SK-N-SH (cell line): ENCODE results near the gene CHST13. TPM values are rescaled to one million over a fixed set of nuclear protein-coding genes. Genes with fewer than 3 reads are reported as not detected.
A peak's percentile ranks its signal among the peaks of the same experiment; 100 is the strongest.

Source experiments
- CTCF ChIA-PET: fragments of 300-600, 350-600 bp; formaldehyde crosslinking; extraction: SDS; loops from one replicate; lab custom pipeline; 2021; lab: Yijun Ruan, JAX
- POLR2A ChIA-PET: fragments of 350-600 bp; sonication (Branson Sonifier 250); formaldehyde crosslinking; extraction: SDS; loops from one replicate; lab custom pipeline; 2020; ENCODE audit warnings: antibody characterized with exemption, inconsistent platforms; lab: Yijun Ruan, JAX
- DNase-seq: peaks from one replicate; pipeline ENCODE4 v3.0.0; 2012
- H2AFZ ChIP-seq: fragments of 200-600 bp; sonication (generic); 2 replicates; pipeline ENCODE4 v1.8.1; 2016; ENCODE audit warnings: antibody characterized with exemption, mild to moderate bottlenecking, low read depth
- H3F3A ChIP-seq: fragments of 200-600 bp; sonication (generic); replicated peaks from 2 replicates; pipeline ENCODE3; 2016; ENCODE audit warnings: antibody characterized with exemption, mild to moderate bottlenecking; ENCODE audit not compliant: insufficient read depth
- H3K27ac ChIP-seq, 2 experiments: fragments of 200-500 bp in 1 of 2; fragments of 200-600 bp in 1 of 2; sonication (Bioruptor generic) in 1 of 2; sonication (generic), shearing (Covaris generic) in 1 of 2; 2 replicates each; pipeline versions ENCODE4 v1.5.1 to v1.6.1; 2014 to 2016; ENCODE audit warnings: low read depth in 2 of 2, inconsistent platforms in 1 of 2, low read length in 1 of 2, mild to moderate bottlenecking in 1 of 2, mixed read lengths in 1 of 2
- H3K27me3 ChIP-seq: fragments of 200-600 bp; sonication (generic), shearing (Covaris generic); 2 replicates; pipeline ENCODE4 v1.6.1; 2016; ENCODE audit warnings: mixed run types; ENCODE audit not compliant: insufficient read depth
- H3K36me3 ChIP-seq, 2 experiments: fragments of 200-500 bp in 1 of 2; fragments of 200-600 bp in 1 of 2; sonication (Bioruptor generic) in 1 of 2; sonication (generic) in 1 of 2; replicated peaks in 1 of 2; 2 replicates each; pipeline versions ENCODE3 to v1.5.1; 2014 to 2016; ENCODE audit warnings: low read length in 1 of 2, mild to moderate bottlenecking in 1 of 2; ENCODE audit not compliant: insufficient read depth in 2 of 2, control insufficient read depth in 1 of 2
- H3K4me1 ChIP-seq, 2 experiments: fragments of 200-500 bp in 1 of 2; fragments of 200-600 bp in 1 of 2; sonication (Bioruptor generic) in 1 of 2; sonication (generic), shearing (Covaris generic) in 1 of 2; 2 replicates each; pipeline versions ENCODE4 v1.5.1 to v1.6.1; 2014 to 2016; ENCODE audit warnings: low read depth in 1 of 2, low read length in 1 of 2, mixed run types in 1 of 2; ENCODE audit not compliant: insufficient read depth in 2 of 2, control insufficient read depth in 1 of 2
- H3K4me2 ChIP-seq: fragments of 200-600 bp; sonication (generic), shearing (Covaris generic); 2 replicates; pipeline ENCODE4 v1.6.1; 2017; ENCODE audit warnings: mixed run types
- H3K4me3 ChIP-seq, 2 experiments: fragments of 200-500 bp in 1 of 2; fragments of 200-600 bp in 1 of 2; sonication (Bioruptor generic) in 1 of 2; sonication (generic), shearing (Covaris generic) in 1 of 2; 2 replicates each; pipeline versions ENCODE4 v1.5.1 to v1.8.1; 2014 to 2016; ENCODE audit warnings: low read depth in 2 of 2, inconsistent platforms in 1 of 2, low read length in 1 of 2, mild to moderate bottlenecking in 1 of 2, mixed read lengths in 1 of 2, moderate library complexity in 1 of 2
- H3K79me2 ChIP-seq: fragments of 200-600 bp; sonication (generic); 2 replicates; pipeline ENCODE4 v1.8.1; 2017; ENCODE audit warnings: mild to moderate bottlenecking; ENCODE audit not compliant: insufficient read depth
- H3K9ac ChIP-seq: fragments of 200-600 bp; sonication (generic); 2 replicates; pipeline ENCODE4 v1.6.1; 2017; ENCODE audit warnings: mixed run types
- H3K9me2 ChIP-seq: fragments of 200-600 bp; sonication (generic); 2 replicates; pipeline ENCODE4 v1.6.1; 2017; ENCODE audit warnings: mixed run types
- H3K9me3 ChIP-seq: fragments of 200-600 bp; sonication (generic); 2 replicates; pipeline ENCODE4 v1.6.1; 2017; ENCODE audit warnings: mixed run types, mild to moderate bottlenecking, moderate library complexity
- H4K20me1 ChIP-seq: fragments of 200-600 bp; sonication (generic); 2 replicates; pipeline ENCODE4 v1.6.1; 2017; ENCODE audit warnings: mild to moderate bottlenecking, mixed run types; ENCODE audit not compliant: insufficient read depth
- CHD2 ChIP-seq: fragments of 150-350 bp; IDR thresholded peaks from 2 replicates; pipeline ENCODE4 v1.6.1; 2018; ENCODE audit warnings: low read length; ENCODE audit not compliant: partially characterized antibody
- FOSL2 ChIP-seq: IDR thresholded peaks from 2 replicates; pipeline ENCODE4 v1.4.0; 2012; ENCODE audit warnings: low read depth, mild to moderate bottlenecking, moderate library complexity, borderline replicate concordance
- GABPA ChIP-seq: IDR thresholded peaks from 2 replicates; pipeline ENCODE4 v1.4.0; 2012; ENCODE audit warnings: low read depth, mild to moderate bottlenecking
- GATA2 ChIP-seq: sonication (generic); formaldehyde crosslinking; IDR thresholded peaks from 2 replicates; pipeline ENCODE4 v1.5.0; 2020; ENCODE audit warnings: mild to moderate bottlenecking, missing genetic modification reagents
- JUND ChIP-seq: IDR thresholded peaks from 2 replicates; pipeline ENCODE4 v1.4.0; 2012
- MAX ChIP-seq: IDR thresholded peaks from 2 replicates; pipeline ENCODE4 v1.4.0; 2012; ENCODE audit warnings: low read depth
- POLR2AphosphoS5 ChIP-seq: IDR thresholded peaks from 2 replicates; pipeline ENCODE4 v1.6.1; 2012; ENCODE audit warnings: low read depth, low read length
- SIN3A ChIP-seq: IDR thresholded peaks from 2 replicates; pipeline ENCODE4 v1.6.1; 2012; ENCODE audit warnings: low read depth, mild to moderate bottlenecking, low read length, moderate library complexity, borderline replicate concordance
- whole genome bisulfite sequencing: methylation state at CpG from one replicate; pipeline ENCODE4 v1.1.6; 2017; ENCODE audit warnings: low lambda C conversion rate; 5-methylcytosine and 5-hydroxymethylcytosine counted together
- polyA plus RNA-seq, 3 experiments: library from polyadenylated mRNA; depleted of rRNA; stranded (reverse); fragments of >200 nt; gene quantifications; 2 replicates each; pipeline ENCODE4 v1.2.3, GENCODE V29; 2012

Gene CHST13
- polyA plus RNA-seq, 1 of the 3 experiments (the other 2 are of a cell fraction): 0.41 TPM

- H3K4me1 ChIP-seq: no peaks in the 10 kb centered on the region; a peak in 1 of 4 replicates
- peak; percentile 17 for DNase-seq
- no peaks in the 10 kb centered on the region for H4K20me1 ChIP-seq
- no peaks in the 10 kb centered on the region for H3K36me3 ChIP-seq
- POLR2A ChIA-PET: no interaction called here
- CTCF ChIA-PET: interaction anchor here (0.8 to 2.1 kb wide), 4 partner anchors 8 to 29 kb away, joined by 3 to 5 read pairs (median 4); no protein-coding TSS in a partner anchor
- no peak overlapping the region for H3K4me2 ChIP-seq
- no peaks in the 10 kb centered on the region for H3K9me3 ChIP-seq
- no peaks in the 10 kb centered on the region for H3F3A ChIP-seq
- no peak overlapping the region for H3K4me3 ChIP-seq
- WGBS: 40% methylated on average over 9 of the region's 17 CpGs
- H3K9ac ChIP-seq: no peak overlapping the region
- H3K27me3 ChIP-seq: peaks cover 6% of the 10 kb centered on the region; the same call in 1 of the 2 replicates
- H3K9me2 ChIP-seq: no peaks in the 10 kb centered on the region
- TF ChIP-seq MAX (no peak), JUND (no peak), GABPA (no peak), CHD2 (no peak)
- H2AFZ ChIP-seq: no peak overlapping the region
- no peak overlapping the region for H3K27ac ChIP-seq
- no peaks in the 10 kb centered on the region for H3K79me2 ChIP-seq
Observed at GRCh38 chr3:126551839-126552687, 28.1 kb downstream of the CHST13 start.

- no CpG with 5 or more reads among the region's 14 CpGs for WGBS
- POLR2A ChIA-PET: no interaction called here
- CTCF ChIA-PET: interaction anchor here (0.9 to 2.1 kb wide), 3 partner anchors 8 to 30 kb away, joined by 3 to 5 read pairs (median 5); no protein-coding TSS in a partner anchor
- no peaks in the 10 kb centered on the region for H3K27me3 ChIP-seq
- no peaks in the 10 kb centered on the region for H3F3A ChIP-seq
- no peak overlapping the region for H3K4me3 ChIP-seq
- H3K4me1 ChIP-seq: no peaks in the 10 kb centered on the region; a peak in 1 of 4 replicates
- H3K36me3 ChIP-seq: no peaks in the 10 kb centered on the region
- H3K79me2 ChIP-seq: no peaks in the 10 kb centered on the region
- DNase-seq: peak; percentile 40
- TF ChIP-seq SIN3A: no peak
- TF ChIP-seq, all 33 proteins: peak for 0
- no peak overlapping the region for H3K9ac ChIP-seq
- H3K9me3 ChIP-seq: no peaks in the 10 kb centered on the region
- H4K20me1 ChIP-seq: no peaks in the 10 kb centered on the region
- H3K9me2 ChIP-seq: no peaks in the 10 kb centered on the region
- no peak overlapping the region for H3K27ac ChIP-seq
- no peak overlapping the region for H3K4me2 ChIP-seq
- no peak overlapping the region for H2AFZ ChIP-seq
Observed at GRCh38 chr3:126552688-126553283, 28.8 kb downstream of the CHST13 start.

GRCh38 chr3:126553284-126554084 lies 29.5 kb downstream of the CHST13 start:
- Histone ChIP-seq H3K4me1 (peaks cover 0 to 4% of the 10 kb centered on the region in 2 experiments; a peak in 1 of 4 replicates), H3K4me3 (no peak overlapping the region), H2AFZ (no peak overlapping the region), H3K79me2 (no peaks in the 10 kb centered on the region), H3F3A (no peaks in the 10 kb centered on the region), H3K9me2 (no peaks in the 10 kb centered on the region), H3K9me3 (no peaks in the 10 kb centered on the region), H3K4me2 (no peak overlapping the region), H3K36me3 (no peaks in the 10 kb centered on the region), H4K20me1 (no peaks in the 10 kb centered on the region), H3K9ac (no peak overlapping the region), H3K27ac (no peak overlapping the region), H3K27me3 (no peaks in the 10 kb centered on the region)
- TF ChIP-seq FOSL2 (no peak), POLR2AphosphoS5 (no peak), GATA2 (CRISPR knock-in tag) (no peak)
- WGBS: 72% methylated on average over 13 of the region's 19 CpGs
- ChIA-PET CTCF (interaction anchor here (1.2 to 2.1 kb wide), 3 partner anchors 18 to 31 kb away, joined by 3 to 5 read pairs (median 5); no protein-coding TSS in a partner anchor), POLR2A (no interaction called here)
- DNase-seq: peak; percentile 5
